HepG2 (cell line): ENCODE measurements around the gene TASP1. TPM values are rescaled to one million over a fixed set of nuclear protein-coding genes. Genes with fewer than 3 reads are reported as not detected.

Experiments used
- AHR ChIP-seq: IDR thresholded peaks from 2 replicates; pipeline ENCODE4 v1.6.1; 2018; ENCODE audit warnings: missing genetic modification reagents, missing compliant biosample characterization
- DDIT3 ChIP-seq: sonication (generic); formaldehyde crosslinking; IDR thresholded peaks from 2 replicates; pipeline ENCODE4 v1.4.0; 2020; ENCODE audit warnings: mild to moderate bottlenecking, missing genetic modification reagents
- GATAD2A ChIP-seq: IDR thresholded peaks from 2 replicates; pipeline ENCODE4 v1.6.1; 2016
- HDAC6 ChIP-seq: fragments of 200-600 bp; sonication (generic); IDR thresholded peaks from 2 replicates; pipeline ENCODE4 v1.7.0; 2017; ENCODE audit warnings: mild to moderate bottlenecking, antibody characterized with exemption, low read length, low read depth
- JDP2 ChIP-seq: sonication (generic); formaldehyde crosslinking; IDR thresholded peaks from 2 replicates; pipeline ENCODE4 v1.8.1; 2022; ENCODE audit warnings: missing genetic modification reagents, borderline replicate concordance
- KDM5B ChIP-seq: sonication (generic); formaldehyde crosslinking; IDR thresholded peaks from 2 replicates; pipeline ENCODE4 v1.4.0; 2020; ENCODE audit warnings: missing genetic modification reagents, mild to moderate bottlenecking, borderline replicate concordance
- MED1 ChIP-seq: sonication (generic); formaldehyde crosslinking; IDR thresholded peaks from 2 replicates; pipeline ENCODE4 v1.4.0; 2020; ENCODE audit warnings: missing genetic modification reagents
- MIER3 ChIP-seq: IDR thresholded peaks from 2 replicates; pipeline ENCODE4 v1.6.1; 2016; ENCODE audit warnings: missing compliant biosample characterization, borderline replicate concordance
- PAF1 ChIP-seq: IDR thresholded peaks from 2 replicates; pipeline ENCODE4 v1.6.1; 2016; ENCODE audit warnings: missing genetic modification reagents, missing compliant biosample characterization
- PAXIP1 ChIP-seq: sonication (generic); formaldehyde crosslinking; conservative IDR thresholded peaks from 2 replicates; pipeline ENCODE4 v1.4.0; 2020; ENCODE audit warnings: mild to moderate bottlenecking, missing genetic modification reagents, moderate library complexity
- RBM39 ChIP-seq: fragments of 200-400 bp; formaldehyde crosslinking; IDR thresholded peaks from one replicate; pipeline ENCODE4 v1.6.1; 2018; ENCODE audit warnings: antibody characterized with exemption, mild to moderate bottlenecking, low read depth, low read length; ENCODE audit not compliant: poor library complexity, severe bottlenecking
- RORA ChIP-seq: sonication (generic); formaldehyde crosslinking; IDR thresholded peaks from 2 replicates; pipeline ENCODE4 v1.5.0; 2020; ENCODE audit warnings: mild to moderate bottlenecking, missing genetic modification reagents, moderate library complexity
- SKI ChIP-seq: fragments of 450-650 bp; IDR thresholded peaks from one replicate; pipeline ENCODE4 v1.6.1; 2018; ENCODE audit warnings: mild to moderate bottlenecking; ENCODE audit not compliant: partially characterized antibody
- SMYD3 ChIP-seq: sonication (generic); formaldehyde crosslinking; IDR thresholded peaks from 2 replicates; pipeline ENCODE4 v1.8.1; 2023; ENCODE audit warnings: mild to moderate bottlenecking, missing genetic modification reagents
- THYN1 ChIP-seq: sonication (generic); formaldehyde crosslinking; IDR thresholded peaks from 2 replicates; pipeline ENCODE4 v1.8.1; 2023; ENCODE audit warnings: low read depth, mild to moderate bottlenecking, moderate library complexity, missing genetic modification reagents, borderline replicate concordance
- ZMYM4 ChIP-seq: sonication (generic); formaldehyde crosslinking; IDR thresholded peaks from 2 replicates; pipeline ENCODE4 v1.8.1; 2023; ENCODE audit warnings: mild to moderate bottlenecking, missing genetic modification reagents
- ZNF205 ChIP-seq: IDR thresholded peaks from 2 replicates; pipeline ENCODE4 v1.6.1; 2018; ENCODE audit warnings: missing biosample characterization, missing genetic modification reagents
- ZNF292 ChIP-seq: sonication (generic); formaldehyde crosslinking; IDR thresholded peaks from 2 replicates; pipeline ENCODE4 v1.8.1; 2022; ENCODE audit warnings: mild to moderate bottlenecking, low read depth, missing genetic modification reagents, borderline replicate concordance
- ZNF563 ChIP-seq: sonication (generic); formaldehyde crosslinking; IDR thresholded peaks from 2 replicates; pipeline ENCODE4 v1.8.0; 2022; ENCODE audit warnings: mild to moderate bottlenecking, moderate library complexity, missing genetic modification reagents
- ZNF850 ChIP-seq: sonication (generic); formaldehyde crosslinking; conservative IDR thresholded peaks from 2 replicates; pipeline ENCODE4 v1.9.0; 2021; ENCODE audit warnings: mild to moderate bottlenecking, missing genetic modification reagents
- ZSCAN22 ChIP-seq: sonication (generic); formaldehyde crosslinking; IDR thresholded peaks from 2 replicates; pipeline ENCODE4 v1.4.0; 2020; ENCODE audit warnings: mild to moderate bottlenecking, missing genetic modification reagents
- polyA plus RNA-seq, 8 experiments: library from polyadenylated mRNA; depleted of rRNA in 3 of 8; stranded (reverse) in 7 of 8; unstranded in 1 of 8; fragments of >200 nt; fragmentation: Illumina TruSeq in 4 of 8; extraction: Trizol in 4 of 8; gene quantifications; 2 replicates each; pipeline versions ENCODE4 v1.2.1 to v1.2.3, GENCODE V29; 2011 to 2016; ENCODE audit warnings: low read depth in 4 of 8, missing spikeins in 1 of 8, mixed read lengths in 1 of 8; ENCODE audit not compliant: insufficient read depth in 1 of 8
- total RNA-seq, 5 experiments: library from RNA; depleted of rRNA; stranded (reverse); fragments of >200 nt; fragmentation: Illumina TruSeq; extraction: Trizol; gene quantifications; 2 replicates each; pipeline ENCODE4 v1.2.3, GENCODE V29; 2016; ENCODE audit warnings: low read depth in 1 of 5
- TF ChIP-seq, protein P1 (sequence below): sonication (generic); formaldehyde crosslinking; IDR thresholded peaks from 2 replicates; pipeline ENCODE4 v1.5.1; 2020; ENCODE audit warnings: missing genetic modification reagents, mild to moderate bottlenecking, borderline replicate concordance
- TF ChIP-seq, protein P2 (sequence below): IDR thresholded peaks from 2 replicates; pipeline ENCODE4 v1.6.1; 2016; ENCODE audit warnings: low read depth, control low read depth

Gene TASP1
- total and polyA plus RNA-seq, 2 of the 13 experiments (the other 11 are each of a cell fraction or from before 2014, with no cell fraction given): 10.0 to 25.2 TPM

- TF ChIP-seq, protein P1, sequence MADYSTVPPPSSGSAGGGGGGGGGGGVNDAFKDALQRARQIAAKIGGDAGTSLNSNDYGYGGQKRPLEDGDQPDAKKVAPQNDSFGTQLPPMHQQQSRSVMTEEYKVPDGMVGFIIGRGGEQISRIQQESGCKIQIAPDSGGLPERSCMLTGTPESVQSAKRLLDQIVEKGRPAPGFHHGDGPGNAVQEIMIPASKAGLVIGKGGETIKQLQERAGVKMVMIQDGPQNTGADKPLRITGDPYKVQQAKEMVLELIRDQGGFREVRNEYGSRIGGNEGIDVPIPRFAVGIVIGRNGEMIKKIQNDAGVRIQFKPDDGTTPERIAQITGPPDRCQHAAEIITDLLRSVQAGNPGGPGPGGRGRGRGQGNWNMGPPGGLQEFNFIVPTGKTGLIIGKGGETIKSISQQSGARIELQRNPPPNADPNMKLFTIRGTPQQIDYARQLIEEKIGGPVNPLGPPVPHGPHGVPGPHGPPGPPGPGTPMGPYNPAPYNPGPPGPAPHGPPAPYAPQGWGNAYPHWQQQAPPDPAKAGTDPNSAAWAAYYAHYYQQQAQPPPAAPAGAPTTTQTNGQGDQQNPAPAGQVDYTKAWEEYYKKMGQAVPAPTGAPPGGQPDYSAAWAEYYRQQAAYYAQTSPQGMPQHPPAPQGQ: no peak
- TF ChIP-seq KDM5B (no peak), DDIT3 (CRISPR knock-in tag) (no peak), MIER3 (peak; percentile 79; the same call in 1 of the 2 replicates), PAXIP1 (CRISPR knock-in tag) (peak; percentile 84), ZNF205 (peak; percentile 72; the same call in 1 of the 2 replicates), HDAC6 (no peak), RBM39 (no peak), MED1 (CRISPR knock-in tag) (peak; percentile 85), PAF1 (CRISPR knock-in tag) (no peak), JDP2 (CRISPR knock-in tag) (no peak), THYN1 (no peak), RORA (CRISPR knock-in tag) (no peak), SKI (no peak), SMYD3 (0 out of 2 replicates have a peak, but pooled peaks have one; percentile 16), AHR (CRISPR knock-in tag) (no peak), ZNF850 (CRISPR knock-in tag) (no peak), GATAD2A (CRISPR knock-in tag) (peak; percentile 98), ZNF563 (no peak), ZSCAN22 (CRISPR knock-in tag) (no peak), ZMYM4 (peak; percentile 81), ZNF292 (CRISPR knock-in tag) (peak; percentile 80; the same call in 1 of the 2 replicates)
- TF ChIP-seq, protein P2, sequence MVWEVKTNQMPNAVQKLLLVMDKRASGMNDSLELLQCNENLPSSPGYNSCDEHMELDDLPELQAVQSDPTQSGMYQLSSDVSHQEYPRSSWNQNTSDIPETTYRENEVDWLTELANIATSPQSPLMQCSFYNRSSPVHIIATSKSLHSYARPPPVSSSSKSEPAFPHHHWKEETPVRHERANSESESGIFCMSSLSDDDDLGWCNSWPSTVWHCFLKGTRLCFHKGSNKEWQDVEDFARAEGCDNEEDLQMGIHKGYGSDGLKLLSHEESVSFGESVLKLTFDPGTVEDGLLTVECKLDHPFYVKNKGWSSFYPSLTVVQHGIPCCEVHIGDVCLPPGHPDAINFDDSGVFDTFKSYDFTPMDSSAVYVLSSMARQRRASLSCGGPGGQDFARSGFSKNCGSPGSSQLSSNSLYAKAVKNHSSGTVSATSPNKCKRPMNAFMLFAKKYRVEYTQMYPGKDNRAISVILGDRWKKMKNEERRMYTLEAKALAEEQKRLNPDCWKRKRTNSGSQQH (CRISPR knock-in tag): no peak
These were observed 42.8 kb upstream of the TASP1 start (continued) for GRCh38 chr20:13681248-13682125.
